LHCN-M2 (cell line): ENCODE measurements around the gene IRF2BP2. TPM values are rescaled to one million over a fixed set of nuclear protein-coding genes. Genes with fewer than 3 reads are reported as not detected.
"Not testable (repeated sequence)": the region's sequence is repeated elsewhere in the genome, so short reads cannot be mapped to it uniquely, and the experiment has no call there.

ENCODE experiments used
- DNase-seq: peaks from one replicate; pipeline ENCODE4 v3.0.0-alpha.2; 2012; ENCODE audit warnings: low read depth
- total RNA-seq: library from RNA; depleted of rRNA; stranded (reverse); fragments of >200 nt; gene quantifications from 2 replicates; pipeline ENCODE4 v1.2.3, GENCODE V29; 2014

Gene IRF2BP2
- total RNA-seq, 1 experiment from 2014 or later, result 42.2 TPM

DNA sequence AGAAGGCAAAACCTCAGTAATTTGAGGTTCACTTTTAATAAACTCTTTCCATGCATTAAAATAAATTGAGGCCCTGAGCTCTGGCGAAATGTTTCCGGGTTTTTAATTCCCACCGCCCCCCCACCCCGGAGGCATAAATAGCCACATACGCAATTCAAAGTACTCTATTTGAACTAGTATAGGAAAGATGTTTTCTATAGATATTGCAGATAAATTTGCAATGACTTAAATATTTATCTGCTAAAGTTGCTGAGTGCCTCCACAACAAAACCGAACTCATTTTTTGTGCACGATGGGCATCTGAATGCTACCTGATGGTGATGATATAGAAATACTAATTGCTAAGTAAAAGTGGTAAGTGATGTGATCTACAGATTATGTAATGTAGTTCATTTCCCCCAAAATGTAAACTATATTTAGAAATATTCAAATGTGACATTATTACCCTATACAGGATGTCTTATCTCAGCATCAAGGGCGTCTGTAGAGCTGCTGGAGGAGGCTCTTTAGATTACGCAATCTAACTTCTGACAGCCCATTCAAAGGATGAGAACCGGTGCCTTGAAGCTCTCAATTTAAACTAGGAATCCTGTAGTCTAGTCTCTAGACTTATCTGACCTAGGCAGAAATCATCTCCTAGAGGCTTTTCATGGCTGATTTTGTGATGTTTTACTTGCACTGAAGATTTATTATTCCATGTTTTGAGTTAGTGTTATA lies 8.5 kb downstream of the IRF2BP2 start:
- DNase-seq, result peak; percentile 45

DNA sequence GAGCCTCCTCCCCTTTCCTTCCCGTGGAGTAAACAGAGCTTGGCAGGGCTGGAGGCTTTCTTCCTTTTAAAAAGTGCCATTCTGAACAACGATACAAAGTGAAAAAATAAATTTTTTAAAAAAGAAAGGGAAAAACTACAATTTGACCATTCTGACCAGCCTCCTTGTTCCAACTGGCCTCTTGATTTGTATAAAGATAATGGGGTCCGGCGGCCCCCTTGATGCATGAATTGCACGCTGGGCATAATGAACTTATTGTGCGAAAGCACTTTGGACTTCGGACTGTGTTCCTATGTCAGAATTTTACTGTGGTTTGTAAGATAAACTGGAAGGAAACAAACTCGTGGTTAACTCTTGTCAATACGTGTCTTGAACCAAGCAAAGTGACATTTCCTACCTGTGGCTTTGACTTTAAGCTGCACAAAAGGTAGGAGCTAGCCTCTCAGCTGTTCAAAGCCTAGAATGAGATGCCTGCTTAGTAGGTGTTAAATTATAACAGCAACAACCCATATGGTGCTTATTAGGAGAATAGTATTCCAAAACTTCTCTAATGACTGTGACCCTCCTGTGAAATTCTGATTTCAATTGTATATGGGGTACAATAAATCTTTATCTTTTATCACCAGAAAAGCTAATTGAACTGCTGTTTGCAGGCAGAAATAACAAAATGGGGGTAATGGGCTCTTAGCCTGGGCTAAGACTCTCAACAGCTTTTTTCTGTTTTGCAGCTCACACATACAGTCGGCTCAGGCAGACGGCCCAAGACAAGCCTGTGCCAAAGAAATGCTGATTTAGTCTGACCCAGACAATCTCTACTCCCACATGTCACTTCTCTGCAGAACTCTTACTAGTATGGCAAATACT lies 9.3 kb downstream of the IRF2BP2 start:
- DNase-seq, result no peak

DNA sequence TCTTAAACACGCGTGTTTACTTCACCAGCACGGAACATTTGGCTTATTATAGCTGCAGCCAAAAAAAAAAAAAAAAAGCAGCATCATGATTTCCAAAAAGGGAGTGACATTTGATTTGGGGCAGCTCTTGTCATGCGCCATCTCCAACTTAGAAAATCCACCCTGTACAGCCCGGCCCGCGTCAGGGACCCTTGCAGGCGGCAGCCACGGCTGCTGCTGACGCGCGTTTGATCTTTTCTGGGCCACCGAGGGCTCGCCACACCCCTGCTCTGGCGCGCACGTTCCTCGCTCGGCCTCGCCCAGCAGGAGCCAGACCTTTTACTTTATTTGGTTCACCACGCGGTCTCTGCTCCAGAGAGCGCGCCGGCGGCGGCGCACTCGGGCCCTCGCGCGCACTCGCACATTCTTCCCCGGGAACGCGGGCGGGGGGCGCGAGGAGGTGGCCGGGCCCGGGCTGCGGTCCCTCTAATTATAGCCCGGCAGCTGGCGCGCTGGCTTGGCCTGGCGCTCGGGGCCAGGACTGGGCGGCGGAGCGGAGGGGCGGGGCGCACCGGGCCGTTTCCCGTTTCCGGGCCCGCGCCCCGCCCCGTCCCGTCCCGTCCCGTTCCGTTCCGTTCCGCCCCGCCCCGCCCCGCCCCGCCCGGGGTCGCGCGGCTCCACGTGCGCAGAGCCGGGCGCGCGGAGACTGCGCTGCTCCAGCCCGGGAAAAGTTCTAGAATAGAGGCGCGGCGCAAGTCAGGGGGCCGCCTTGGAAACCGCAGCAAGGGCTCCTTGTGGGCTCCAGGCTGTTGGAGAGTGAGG lies 10.2 kb downstream of the IRF2BP2 start:
- DNase-seq, result peak; percentile 89

DNA sequence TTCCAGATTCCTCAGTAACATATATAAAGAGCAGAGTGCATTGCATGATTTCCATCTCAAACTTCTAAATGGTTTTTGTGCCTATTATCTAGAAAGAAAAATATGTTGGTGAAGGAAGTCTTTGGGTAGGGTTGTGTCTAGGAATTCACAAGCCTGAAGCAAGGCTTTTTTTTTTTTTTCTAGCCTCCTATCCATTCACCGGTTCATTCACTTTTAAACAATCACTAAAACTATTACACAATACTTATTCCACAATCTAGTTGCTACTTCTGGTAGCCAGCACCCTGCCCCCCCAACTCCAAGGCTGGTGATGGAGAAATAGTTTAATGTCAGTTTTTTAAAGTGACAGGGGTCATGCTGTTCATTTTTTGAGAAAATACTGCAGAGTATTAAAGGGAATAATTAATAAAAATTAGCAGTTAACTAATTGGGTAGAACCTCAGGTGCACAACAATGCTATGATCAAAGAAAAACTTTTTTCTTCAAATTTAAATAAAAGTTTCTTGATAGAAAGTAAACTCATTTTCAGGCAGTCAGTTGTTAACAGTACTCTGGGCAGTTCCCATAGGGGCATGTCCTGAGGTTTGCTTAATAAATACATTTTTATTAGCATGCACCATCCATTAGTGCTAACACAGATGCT lies 10.9 kb downstream of the IRF2BP2 start:
- no peak for DNase-seq

DNA sequence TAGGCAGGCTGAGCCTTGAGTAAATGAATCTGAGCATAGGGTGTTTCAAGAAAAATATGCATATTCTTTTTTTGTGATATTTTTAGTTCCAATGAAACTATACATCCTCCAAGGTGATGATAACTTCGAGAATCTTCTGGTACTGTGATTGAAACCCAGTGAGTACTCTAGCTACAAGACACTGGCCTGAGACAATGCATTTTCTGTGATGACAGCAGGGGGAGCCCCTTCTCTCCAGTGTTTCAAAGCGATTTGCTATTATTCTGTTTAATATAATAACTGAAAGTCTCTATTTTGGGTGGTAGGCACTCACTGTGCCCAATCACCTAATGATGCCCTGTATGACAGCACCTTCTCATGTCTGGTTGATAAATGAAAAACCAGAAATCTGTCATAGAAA lies 12.1 kb downstream of the IRF2BP2 start:
- DNase-seq, result peak; percentile 67

DNA sequence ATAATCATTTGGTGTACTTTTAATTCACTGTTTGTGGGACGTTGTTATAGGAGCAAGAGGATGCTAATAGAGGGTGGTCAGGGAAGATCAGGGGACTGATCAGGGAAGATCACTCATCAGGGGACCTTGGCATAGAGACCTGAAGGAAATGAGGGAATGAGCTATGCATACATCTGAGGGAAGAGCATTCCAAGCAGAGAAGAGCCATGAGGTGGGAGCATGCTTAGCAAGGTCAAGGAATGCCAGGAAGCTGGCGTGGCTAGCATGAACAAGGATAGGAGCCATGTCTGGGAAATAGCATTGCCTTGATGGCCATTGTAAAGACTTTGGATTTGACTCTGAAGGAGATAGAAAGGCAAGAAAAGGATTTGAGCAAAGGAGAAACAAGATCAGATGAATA lies 14.1 kb downstream of the IRF2BP2 start:
- DNase-seq, result no peak

DNA sequence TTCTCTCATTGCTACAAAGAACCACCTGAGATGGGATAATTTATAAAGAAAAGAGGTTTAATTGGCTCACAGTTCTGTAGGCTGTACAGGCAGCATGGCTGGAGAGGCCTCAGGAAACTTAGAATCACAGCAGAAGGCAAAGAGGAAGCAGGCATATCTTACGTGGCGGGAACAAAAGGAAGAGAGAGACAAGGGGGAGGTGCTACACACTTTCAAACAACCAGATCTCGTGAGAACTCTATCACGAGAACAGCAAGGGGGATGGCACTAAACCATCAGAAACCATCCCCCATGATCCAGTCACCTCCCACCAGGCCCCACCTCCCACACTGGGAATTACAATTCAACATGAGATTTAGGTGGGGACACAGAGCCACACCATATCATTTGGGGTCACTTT lies 15.4 kb downstream of the IRF2BP2 start:
- DNase-seq, result not testable (repeated sequence)

DNA sequence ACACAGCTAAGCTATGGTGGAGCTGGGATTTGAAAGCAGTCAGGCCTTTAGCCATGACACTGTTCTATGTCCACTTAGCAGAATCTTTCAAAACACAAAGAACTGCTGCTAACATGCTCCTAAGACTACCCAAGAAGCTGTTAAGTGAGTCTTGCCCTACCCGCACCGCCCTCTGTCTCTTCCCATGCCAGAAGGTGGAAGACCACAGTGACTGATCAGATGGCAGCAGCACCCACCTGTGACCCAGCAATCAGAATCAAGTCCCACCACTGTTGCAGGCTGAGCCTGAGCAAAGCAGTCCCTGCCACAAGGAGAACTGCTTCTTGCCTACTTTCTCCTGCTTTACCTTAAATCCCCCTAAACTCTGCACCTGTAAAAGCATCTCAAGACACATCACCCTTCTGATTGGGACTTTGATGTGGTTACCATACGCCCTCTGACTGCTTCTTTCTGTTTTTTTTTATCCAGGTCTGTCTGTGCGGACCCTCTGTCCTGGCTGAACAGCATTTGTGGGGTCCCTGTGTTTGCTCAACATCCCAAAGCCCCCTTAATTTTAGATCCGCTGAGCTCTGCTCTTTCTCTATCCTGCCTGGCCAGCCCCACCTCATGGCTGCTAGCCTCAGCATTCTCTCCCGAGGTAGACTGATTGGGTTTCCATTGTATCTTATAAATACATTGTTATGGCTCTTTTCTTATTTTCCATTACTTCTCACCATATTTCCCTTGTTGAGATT lies 16.0 kb downstream of the IRF2BP2 start:
- no peak for DNase-seq

DNA sequence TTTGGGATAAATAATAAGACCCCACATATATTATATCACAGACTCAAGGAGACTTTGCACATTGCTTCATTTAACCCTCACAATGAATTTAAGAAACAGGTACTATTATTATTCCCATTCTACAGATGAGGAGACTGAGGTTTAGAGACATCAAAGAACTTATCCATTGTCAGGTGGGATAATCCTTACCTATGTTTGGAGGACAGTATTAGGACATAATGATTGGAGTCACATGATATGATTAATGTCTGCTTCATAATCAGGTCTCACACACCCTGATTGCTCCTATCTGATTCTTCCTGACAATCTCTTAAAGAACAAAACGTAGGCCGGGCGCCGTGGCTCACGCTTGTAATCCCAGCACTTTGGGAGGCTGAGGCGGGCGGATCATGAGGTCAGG lies 16.9 kb downstream of the IRF2BP2 start:
- DNase-seq, result no peak

DNA sequence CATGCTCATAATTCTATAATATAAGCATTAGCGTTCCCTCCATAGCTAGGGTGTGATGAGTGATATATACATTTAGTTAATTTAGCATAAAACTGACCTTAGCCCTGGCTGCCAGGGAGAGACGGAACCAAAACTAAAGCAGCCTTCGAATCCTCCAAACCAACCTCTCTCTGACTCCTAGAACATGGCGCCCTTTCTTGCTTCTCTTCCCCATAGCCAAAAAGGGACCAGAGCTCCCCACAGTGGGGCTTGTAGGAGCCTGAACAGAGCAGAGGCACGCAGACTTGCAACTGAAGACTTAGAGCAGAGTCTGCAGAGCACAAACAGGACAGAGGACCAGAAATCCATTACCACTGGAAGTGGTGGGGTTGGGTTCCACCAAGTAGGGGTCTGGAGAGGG lies 17.7 kb downstream of the IRF2BP2 start:
- no peak for DNase-seq

DNA sequence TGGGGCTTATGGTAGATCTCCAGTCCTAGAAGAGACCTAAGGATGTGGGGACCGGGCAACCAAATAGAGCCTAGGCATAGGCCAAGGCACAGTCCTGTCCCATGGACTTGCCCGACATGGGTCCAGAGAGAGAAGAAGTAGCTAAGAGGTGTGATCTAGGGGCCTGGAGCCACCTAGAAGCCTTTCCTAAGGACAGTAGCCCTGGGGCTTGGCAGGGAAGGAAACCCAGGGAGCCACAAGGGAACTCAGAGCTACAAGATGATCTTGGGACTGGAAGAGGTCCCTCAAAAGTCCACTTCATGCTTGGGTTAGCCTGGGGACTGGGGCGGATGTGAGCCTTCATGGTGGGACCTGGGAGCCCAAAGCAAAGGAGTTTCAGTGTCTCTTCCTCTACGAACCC lies 18.8 kb downstream of the IRF2BP2 start:
- DNase-seq, result no peak

DNA sequence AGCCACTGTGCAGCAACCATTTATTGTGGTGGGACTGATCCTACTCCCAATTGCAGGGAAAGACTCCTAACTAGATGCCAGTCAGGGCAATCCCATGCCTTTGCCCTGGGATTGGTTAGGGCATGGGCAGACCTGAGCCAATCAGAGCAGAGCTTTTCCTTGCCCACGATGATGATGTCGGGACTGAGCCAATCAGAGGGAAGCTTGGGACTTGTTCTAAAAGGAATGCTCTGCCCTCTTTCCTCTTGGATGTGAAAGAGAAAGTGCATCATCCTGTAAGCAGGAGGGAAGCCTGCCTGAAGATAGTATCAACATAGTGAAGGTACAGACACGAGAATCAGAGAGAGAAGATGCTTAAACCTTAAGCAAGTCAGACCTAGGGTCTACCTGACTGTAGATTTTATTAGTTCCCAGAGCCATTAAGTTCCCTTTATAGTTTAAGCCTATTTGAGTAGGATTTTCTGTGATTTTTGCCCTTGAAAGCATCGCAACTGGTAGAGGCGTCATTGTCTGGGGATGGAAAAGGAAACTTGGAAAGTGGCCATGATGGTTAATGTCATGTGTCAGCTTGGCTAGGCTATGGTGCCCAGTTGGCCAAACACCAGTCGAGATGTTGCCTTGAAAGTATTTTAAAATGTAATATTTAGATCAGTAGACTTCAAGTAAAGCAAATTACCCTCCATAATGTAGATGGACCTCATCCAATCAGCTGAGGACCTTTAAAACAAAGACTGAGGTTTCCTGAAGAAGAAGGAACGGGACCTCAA lies 19.9 kb downstream of the IRF2BP2 start:
- DNase-seq, result peak; percentile 61

DNA sequence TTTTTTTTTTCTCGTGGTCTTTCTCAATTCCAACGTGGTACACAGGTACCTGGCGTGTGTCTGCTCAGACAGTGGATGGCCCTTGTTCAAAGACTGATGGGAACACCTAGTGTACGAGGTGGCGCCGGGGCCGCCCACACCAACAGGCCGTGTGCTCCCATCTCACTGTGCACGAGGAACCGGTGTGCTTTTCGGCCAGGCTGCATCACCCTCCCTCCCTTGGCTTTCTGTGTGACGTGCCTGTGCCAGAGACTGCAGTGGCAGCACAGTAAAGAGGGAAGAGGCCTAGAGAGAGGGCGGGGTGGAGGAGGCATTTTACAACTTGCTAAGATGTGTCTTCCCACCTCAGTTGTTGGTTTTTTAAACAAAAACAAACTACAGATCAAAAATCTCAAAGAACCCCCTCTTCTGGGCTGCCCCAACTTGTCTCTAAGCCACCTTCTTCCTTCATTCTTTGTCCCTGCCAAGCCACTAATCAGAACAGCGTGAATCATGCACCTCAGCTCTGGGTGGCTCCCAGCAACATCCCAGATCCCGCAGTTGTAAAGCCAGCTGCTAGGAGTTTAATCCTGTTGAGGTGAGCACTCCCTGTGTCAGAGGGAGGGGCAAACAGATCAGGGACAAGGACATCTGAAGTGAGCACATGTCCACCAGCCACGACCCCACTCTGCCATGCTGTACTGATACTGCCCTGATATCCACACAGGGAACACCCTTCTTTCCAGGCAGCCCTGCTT lies 20.7 kb downstream of the IRF2BP2 start:
- peak; percentile 37 for DNase-seq

DNA sequence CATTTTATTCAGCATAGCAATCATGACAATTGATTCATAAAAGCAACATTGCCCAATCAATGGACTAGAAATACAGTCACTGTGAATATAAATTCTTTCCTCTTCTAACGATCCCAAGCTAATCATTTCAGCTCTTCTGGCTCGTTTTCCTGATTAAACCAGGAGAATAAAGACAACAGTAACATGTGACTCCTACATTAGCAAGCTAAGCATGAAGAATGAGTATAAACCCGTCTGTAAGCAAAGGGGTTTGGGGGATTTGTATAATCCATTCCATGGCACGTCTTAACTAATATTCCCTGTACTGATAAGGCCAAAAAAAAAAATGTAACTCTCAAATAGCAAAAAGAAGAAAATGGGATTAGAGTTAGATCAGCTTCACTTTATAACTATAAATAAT lies 21.6 kb downstream of the IRF2BP2 start:
- DNase-seq, result no peak

DNA sequence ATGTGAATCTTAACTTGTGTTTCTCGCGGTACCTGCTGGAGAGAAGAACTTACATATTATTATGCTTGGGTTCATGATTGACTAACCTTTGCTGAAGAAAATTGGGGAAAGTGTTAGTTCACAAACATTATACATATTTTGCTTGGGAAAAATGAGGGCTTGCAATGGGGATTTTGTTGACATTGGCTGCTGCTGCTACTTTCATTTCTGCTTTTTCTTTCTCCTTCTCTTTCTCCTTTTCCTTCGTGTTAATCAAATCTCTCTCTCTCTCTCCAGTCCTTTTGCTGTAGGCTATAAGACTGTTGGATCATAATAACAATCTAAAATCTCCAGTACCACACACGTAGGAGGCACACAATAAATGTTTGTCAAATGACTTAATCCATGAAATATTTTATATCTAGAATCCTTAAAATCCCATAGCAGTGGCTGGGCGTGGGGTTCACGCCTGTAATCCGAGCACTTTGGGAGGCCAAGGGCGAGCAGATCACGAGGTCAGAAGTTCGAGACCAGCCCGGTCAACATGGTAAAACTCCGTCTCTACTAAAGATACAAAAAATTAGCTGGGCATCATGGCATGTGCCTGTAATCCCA lies 23.0 kb downstream of the IRF2BP2 start:
- DNase-seq, result no peak

DNA sequence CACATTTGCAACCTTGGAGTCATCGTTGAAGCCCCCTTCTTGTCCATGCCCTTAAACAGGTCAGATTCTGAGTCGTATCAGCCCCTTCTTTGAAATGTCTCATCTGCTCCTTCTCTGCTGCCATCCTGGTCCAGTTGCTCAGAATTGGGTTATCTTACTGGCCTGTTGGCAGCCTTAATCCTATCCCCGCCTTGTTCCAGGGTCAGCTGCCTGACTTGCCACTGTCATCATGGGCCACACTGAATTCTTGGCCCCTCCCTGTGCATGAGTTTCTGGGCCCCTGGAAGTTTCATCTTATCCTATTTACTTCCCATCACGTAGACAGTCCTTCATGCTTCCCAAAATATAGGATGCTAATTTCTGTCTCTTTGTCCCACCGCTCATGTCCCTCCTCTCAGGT lies 23.7 kb downstream of the IRF2BP2 start:
- no peak for DNase-seq

DNA sequence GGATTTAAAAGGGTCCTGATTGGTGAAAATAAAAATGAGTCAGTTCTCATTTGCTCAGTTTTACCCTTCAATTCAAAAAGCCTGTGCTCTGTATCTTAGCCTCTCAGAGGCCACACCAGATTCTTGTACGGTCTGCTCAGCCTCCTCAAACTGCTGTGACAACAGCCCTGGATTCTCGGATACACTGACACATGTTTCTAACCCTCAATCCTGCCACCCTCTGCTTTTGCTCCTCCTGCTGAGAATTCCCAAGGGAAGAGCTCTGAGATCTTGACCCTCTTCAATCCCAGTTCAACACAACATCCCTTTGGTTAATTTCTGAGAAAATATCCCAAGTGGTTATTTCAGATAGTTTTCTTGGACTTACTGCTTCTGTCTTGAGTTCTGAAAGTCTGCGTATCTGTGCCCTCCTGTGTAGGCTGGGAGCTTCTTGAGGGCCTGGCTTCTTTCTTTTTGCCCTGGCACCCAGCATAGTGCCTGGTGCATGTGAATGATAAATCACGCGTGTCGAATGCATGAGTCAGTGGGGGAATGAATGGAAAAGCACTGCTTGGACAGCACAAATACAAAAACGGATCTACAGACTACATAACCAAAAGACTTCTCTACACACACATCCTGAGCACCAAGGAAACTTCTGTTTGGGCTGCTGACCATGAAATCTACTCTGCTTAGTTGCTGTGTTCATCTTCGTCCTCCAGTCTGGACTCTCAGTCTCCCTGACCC lies 24.5 kb downstream of the IRF2BP2 start:
- peak; percentile 72 for DNase-seq

DNA sequence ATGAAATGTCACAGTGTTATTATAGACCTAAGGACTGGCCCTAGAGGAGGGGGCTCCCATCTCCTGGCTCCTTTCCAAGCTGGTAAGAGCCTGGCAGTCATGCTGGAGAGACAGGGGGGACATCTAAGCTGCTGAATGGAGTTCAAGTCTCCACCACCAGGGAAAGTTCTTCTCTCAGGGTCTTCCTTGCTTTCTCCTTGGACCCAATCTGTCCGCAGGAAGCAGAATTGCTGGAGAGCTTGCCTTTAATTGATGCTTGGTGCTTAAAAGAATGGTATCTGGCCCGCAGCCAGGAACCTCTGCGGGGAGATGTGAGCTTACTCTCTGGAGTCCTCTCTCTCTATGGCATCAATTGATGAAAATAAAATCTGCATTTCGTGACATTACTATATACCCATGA lies 25.1 kb downstream of the IRF2BP2 start:
- no peak for DNase-seq
